KOPT-K1 (cell line): ENCODE results near the gene SHISA5.
"Not testable (repeated sequence)": the region's sequence is repeated elsewhere in the genome, so short reads cannot be mapped to it uniquely, and the experiment has no call there.

Experiments
- H3K27ac ChIP-seq: fragments of 200-600 bp; sonication (generic); 2 replicates; pipeline ENCODE4 v1.5.1; 2016; ENCODE audit warnings: antibody characterized with exemption, mild to moderate bottlenecking, low read depth, low read length; ENCODE audit not compliant: poor library complexity, severe bottlenecking
- H3K36me3 ChIP-seq: fragments of 200-600 bp; sonication (generic); 2 replicates; pipeline ENCODE4 v1.5.1; 2017; ENCODE audit warnings: antibody characterized with exemption, mild to moderate bottlenecking, low read length, moderate library complexity; ENCODE audit not compliant: insufficient read depth
- H3K9me3 ChIP-seq: fragments of 200-600 bp; sonication (generic); 2 replicates; pipeline ENCODE4 v1.5.1; 2017; ENCODE audit warnings: antibody characterized with exemption, low read length, mild to moderate bottlenecking; ENCODE audit not compliant: insufficient read depth, poor library complexity, severe bottlenecking

The SHISA5 gene

DNA sequence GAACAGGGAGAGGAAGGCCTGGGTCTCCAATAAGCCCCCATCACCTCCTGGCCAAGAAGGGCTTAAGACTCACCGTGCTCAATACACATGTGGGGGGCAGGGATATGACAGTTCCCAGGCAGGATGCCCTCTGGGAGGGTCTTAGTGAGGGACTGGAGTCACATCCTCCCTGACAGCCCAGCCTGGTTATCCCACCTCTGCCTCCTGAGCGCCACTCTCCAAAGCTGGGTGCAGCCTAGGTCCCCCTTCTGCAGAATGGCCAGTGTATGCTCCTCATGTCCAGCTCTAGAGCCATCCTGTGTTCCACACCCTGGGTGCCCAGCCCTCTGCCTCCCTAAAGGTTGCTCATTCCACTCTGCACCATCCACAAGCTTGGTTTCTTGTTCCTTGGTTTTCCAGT lies 1.2 kb upstream of the SHISA5 start:
- H3K36me3 ChIP-seq: no peaks in the 10 kb centered on the region
- H3K27ac ChIP-seq: no peak overlapping the region
- no peaks in the 10 kb centered on the region for H3K9me3 ChIP-seq

DNA sequence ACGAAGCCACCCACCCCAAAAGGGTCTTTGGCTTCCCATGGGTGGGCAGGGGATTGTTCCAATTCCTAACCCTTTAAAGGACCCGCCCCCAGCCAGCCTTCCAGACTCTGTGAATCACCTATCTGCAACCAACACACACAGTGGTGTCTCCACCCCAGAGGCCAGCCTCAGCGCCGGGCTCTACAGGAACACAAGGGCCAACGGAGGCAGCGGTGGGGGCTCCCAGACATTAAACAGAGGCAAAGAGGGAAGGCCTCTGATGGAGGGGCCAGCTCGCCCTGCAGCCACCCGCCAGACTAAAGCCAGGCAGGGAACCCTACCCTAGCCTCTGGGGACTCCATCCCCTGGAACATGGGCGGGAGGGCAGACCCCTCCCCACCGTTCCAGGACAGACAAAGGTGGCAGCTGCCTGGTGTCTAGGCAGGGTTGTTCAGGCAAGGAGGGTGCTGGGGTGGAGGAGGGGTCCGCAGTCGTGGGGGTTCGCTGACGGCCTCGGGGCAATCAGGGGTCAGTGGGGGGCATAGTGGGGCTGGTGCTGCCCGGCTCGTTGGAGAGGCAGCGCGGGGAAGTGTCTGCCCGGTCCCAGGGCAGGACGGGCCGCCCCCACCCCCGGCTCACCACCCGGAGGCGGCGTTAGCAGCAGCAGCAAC lies 448 bp downstream of the SHISA5 start:
- Histone ChIP-seq H3K36me3 (no peaks in the 10 kb centered on the region), H3K27ac (no peak overlapping the region), H3K9me3 (peaks cover under 1% of the 10 kb centered on the region)

DNA sequence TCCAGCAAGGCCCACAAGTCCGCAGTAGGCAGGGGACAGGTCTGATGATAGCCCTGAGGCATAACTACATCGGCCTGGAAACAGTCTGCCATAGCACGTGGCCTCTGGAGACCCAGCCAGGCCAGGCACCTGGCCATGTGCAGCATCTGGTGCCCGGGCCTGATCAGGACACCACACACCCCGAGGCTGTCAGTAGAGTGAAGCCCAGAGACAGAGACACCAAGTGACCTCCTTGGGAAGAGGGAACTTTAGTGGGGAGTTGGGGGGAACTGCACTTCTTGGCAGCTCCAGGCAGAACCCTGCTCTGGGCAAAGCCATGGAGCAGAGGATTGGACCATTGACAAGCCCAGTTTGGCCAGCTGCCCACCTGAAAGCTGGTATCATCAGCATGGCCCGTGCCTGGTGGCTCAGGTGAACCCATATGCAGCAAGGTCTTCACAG lies 1.2 kb downstream of the SHISA5 start:
- no peak overlapping the region for H3K27ac ChIP-seq
- H3K36me3 ChIP-seq: no peaks in the 10 kb centered on the region
- peaks cover 8% of the 10 kb centered on the region for H3K9me3 ChIP-seq

DNA sequence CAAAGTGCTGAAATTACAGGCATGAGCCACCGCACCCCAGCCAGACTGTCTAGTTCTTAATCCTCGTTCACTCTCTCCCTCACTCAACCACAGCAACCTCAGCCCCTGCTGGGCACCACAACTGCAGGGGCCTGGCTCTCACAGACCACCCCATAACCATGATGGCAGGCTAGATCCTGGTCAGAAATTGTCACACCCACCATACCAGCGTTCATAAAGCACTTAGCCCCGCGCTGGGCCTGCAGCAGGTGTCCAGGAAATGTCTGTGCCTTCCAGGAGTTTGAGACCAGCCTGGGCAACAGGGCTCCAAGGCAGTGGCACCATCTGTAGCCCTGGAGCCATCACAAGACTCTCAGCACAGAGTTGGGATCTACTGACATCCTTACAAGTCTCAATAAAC lies 1.9 kb downstream of the SHISA5 start:
- no peak overlapping the region for H3K27ac ChIP-seq
- H3K9me3 ChIP-seq: peaks cover 10% of the 10 kb centered on the region

DNA sequence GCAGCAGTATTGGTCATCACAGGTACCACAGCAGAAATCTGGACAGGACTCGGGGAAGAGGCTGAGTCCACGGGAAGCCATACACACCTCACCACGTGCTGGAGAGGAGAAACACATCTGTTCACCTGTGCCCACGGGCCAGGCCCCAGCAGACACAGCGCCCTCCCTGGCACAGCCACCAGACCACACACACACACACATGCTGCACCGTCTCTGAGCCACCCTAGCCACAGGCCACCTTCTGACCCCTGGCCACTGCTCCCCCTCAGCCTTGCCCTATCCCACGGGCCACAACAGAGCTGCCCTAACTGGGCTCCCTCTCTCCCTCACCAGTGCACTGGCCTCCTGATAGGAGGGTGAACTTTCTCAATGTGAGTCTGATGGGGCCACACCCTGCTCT lies 2.8 kb downstream of the SHISA5 start:
- H3K9me3 ChIP-seq: peaks cover 10% of the 10 kb centered on the region
- no peaks in the 10 kb centered on the region for H3K36me3 ChIP-seq
- H3K27ac ChIP-seq: no peak overlapping the region

More for the DNA sequence above, 1.9 kb downstream of the SHISA5 start:
- no peaks in the 10 kb centered on the region for H3K36me3 ChIP-seq

DNA sequence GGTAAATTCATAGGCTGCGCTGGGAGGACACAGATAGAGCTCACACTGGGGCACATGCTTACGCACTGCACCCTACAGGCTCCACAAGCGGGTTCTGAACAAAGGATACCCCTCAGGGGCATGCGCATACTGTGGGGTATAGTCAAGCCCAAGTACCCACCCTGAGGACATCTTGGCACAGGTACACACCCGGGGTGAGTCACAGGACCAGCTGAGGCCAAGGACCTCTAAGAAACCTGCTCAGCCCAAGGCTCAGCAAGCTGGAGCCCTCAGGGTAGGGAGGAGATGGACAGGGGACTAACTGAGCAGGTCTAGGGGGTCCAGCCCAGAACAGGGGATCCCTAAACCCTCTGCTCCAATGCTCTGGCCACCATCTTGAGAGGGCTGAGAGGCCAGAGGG lies 3.3 kb downstream of the SHISA5 start:
- H3K36me3 ChIP-seq: no peaks in the 10 kb centered on the region
- peaks cover 10% of the 10 kb centered on the region for H3K9me3 ChIP-seq
- no peak overlapping the region for H3K27ac ChIP-seq

DNA sequence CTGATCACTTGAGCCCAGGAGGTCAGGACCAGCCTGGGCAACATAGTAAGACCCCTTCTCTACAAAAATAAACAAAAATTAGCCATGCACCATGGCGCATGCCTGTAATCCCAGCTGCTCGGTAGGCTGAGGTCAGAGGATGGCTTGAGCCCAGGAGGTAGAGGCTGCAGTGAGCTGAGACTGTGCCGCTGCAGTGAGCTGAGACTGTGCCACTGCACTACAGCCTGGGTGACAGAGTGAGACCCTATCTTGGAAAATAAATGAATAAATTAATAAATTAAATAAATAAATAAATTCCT lies 10.8 kb downstream of the SHISA5 start:
- Histone ChIP-seq H3K9me3 (peaks cover 6% of the 10 kb centered on the region), H3K27ac (no peak overlapping the region), H3K36me3 (no peaks in the 10 kb centered on the region)

DNA sequence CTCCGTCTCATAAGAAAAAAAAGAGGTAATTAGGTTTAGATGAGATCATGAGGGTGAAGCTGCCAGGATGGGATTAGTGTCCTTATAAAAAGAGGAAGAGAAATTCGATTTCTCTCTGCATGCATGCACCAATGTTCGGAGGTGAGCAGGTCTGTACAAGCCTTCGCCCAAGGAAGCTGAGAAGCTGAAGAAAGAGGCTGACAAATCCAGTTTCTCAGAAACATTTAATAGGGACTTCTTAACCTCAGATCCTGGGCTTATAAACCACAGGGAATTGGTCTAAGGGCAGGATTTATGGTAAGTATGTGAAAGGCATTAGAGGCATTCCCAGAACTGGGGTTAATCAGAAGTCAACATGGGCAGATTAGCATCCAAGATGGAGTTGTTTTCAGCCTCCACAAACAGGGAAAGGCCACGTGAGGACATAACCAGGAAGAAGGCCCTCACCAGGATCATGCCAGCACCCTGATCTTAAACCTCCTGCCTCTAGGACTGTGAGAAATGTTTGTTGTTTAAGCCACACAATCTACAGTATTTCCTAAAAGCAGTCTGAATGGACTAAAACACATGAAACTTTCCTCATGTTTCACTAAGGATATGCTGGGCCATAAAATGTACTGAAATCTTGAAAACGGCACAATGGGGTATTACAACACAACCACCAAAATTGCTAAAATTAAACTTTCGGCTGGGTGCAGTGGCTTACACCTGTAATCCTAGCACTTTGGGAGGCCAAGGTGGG lies 11.3 kb downstream of the SHISA5 start:
- Histone ChIP-seq H3K27ac (no peak overlapping the region), H3K36me3 (no peaks in the 10 kb centered on the region), H3K9me3 (peaks cover under 1% of the 10 kb centered on the region)

DNA sequence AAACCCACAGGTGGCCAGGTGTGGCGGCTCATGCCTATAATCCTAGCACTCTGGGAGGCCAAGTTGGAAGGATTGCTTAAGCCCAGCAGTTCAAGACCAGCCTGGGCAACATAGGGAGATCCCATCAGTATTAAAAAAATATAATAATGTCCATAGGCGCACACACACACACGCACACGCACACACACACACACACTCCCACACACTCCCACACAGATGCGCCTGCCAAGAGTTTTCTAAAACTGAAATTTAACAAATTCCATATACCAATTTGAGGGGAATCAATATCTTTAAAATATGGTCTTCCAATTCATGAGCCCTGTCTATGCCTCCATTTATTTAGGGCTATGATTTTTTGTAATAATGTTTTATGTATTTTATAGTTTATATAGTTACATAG lies 17.0 kb downstream of the SHISA5 start:
- Histone ChIP-seq H3K27ac (no peak overlapping the region), H3K9me3 (no peaks in the 10 kb centered on the region), H3K36me3 (no peaks in the 10 kb centered on the region)

DNA sequence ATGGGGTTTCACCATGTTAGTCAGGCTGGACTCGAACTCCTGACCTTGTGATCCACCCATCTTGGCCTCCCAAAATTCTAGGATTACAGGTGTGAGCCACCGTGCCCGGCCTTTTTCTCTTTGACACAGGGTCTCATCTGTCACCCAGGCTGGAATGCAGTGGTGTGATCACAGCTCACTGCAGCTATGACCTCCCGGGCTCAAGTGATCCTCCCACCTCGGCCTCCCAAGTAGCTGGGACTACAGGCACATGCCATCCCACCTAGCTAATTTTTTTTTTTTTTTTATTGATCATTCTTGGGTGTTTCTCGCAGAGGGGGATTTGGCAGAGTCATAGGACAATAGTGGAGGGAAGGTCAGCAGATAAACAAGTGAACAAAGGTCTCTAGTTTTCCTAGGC lies 21.2 kb downstream of the SHISA5 start:
- H3K27ac ChIP-seq, H3K9me3 ChIP-seq, H3K36me3 ChIP-seq: not testable (repeated sequence)

DNA sequence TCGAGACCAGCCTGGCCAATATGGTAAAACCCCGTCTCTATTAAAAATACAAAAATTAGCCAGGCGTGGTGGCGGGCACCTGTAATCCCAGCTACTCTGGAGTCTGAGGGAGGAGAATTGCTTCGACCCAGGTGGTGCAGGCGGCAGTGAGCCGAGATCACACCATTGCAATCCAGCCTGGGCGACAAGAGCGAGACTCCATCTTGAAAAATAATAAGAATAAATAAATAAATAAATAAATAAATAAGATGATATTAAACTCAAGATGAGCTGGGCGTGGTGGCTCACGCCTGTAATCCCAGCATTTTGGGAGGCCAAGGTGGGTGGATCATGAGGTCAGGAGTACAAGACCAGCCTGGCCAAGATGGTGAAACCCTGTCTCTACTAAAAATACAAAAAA lies 23.1 kb downstream of the SHISA5 start:
- not testable (repeated sequence) for H3K36me3 ChIP-seq, H3K27ac ChIP-seq, H3K9me3 ChIP-seq

DNA sequence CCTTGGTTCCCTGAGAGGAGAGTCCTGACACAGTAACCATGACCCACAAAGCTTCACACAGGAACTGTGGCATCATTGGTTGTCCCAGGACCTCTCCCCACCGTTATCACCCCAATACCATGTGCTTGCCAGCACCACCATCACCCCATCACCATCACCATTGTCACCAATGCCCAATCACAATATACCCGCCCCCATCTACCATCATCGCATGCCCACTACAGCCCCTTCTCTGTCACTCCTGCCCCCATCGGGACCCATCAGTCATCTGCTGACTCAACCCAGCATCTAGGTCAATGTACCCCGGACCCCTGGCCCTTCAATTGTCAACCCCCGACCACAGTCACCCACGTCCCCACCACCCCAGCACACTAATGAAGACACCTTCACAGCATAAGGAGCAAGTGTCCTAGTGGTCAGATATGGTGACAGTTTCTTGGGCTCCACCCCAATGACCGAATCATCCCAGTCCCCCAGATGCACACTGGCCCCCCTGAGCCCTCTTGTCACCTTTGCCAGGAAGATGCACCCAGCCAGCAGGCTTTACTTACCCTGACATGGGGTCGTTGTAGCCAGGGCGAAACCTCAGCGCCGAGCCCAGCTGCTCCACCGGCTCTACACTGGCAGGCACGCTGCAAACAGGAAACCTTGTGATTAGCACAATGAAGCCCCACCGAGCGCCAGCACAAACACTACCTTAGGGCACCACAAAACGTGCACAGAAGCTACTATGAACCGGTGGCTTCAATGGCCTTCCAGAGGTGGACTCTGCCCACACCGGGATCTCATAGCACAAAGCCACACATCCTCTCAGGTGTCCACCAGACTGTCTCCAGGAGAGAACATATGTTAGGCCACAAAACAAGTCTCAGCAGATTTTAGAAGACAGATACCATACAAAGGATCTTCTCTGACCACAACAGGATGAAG lies 25.1 kb downstream of the SHISA5 start:
- Histone ChIP-seq H3K27ac (no peak overlapping the region), H3K9me3 (no peaks in the 10 kb centered on the region), H3K36me3 (no peaks in the 10 kb centered on the region)

DNA sequence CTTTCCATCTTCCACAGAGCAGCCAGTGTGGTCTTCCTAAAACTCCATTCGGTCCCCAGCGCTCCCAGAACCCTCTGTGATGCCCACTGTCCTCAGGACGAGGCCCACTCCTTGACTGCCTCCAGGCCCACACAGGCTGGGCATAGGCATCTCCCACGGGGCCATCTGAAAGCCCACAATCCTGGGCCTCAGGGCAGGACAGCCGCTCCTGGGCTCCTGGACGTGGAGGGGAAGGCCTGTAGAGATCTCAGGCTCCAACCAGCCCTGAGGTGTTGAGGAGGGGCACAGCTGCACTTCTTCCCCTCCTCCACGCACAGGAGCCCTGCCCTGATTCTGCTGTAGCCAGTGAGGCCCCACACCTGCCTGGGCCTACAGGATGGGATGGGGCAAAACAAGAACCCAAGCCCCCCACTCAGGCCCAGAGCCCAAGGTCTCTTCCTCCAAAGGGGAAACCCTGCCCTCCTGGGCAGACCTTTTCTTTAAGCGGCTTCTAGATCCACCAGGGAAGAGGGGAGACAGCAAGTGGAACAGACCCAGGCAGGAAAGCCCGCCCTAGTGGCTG lies 25.9 kb downstream of the SHISA5 start:
- Histone ChIP-seq H3K27ac (no peak overlapping the region), H3K9me3 (no peaks in the 10 kb centered on the region), H3K36me3 (no peaks in the 10 kb centered on the region)

DNA sequence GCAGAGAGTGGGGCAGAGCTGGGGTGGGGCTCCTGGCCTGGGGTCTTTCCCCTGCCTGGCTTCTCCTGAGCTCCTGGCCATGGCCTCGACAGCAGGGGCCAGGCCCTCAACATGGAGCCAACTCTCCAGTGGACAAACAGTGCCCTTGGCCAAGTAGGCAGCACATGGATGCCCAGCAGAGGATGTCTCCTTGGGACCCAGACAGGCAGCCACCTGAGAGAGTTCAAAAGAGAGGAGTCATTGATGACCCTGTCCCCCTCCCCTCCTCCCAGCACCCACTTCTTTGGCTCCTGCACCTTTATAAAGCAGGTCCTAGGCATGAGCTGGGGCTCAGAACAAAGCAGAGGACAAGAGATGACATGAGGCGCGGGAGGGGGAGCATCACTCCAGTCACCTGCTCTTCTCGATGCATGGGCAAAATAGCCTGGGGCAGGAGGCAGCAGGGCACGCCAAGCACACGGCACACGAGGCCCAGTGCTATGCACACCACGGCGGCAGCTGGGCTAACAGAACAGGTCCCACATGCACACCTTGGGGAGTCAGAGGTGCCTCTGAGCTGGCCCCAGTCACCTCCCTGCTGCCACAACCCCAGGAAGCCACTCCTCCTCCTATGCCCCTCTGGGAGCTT lies 27.4 kb downstream of the SHISA5 start:
- Histone ChIP-seq H3K9me3 (no peaks in the 10 kb centered on the region), H3K36me3 (no peaks in the 10 kb centered on the region), H3K27ac (no peak overlapping the region)

DNA sequence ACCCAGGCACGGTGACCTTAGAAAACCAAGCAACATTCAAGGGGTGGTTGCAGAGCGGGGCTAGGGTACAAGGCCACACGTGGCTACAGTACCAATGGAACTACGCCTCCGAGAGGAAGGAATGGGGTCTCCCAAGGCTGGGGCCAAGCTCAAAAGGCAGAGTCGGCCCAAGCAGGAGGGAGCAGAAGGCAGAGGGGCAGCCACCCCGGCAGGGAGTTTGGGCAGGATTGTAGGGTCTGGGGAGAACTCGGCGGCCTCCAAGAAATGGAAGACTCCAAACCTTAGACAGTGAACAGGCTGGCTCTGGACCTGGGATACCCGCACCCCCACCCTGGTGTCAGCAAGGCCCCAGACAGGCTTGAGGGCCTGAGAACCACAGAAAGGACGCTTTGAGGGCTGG lies 28.8 kb downstream of the SHISA5 start:
- Histone ChIP-seq H3K36me3 (no peaks in the 10 kb centered on the region), H3K27ac (no peak overlapping the region)

More for the DNA sequence above, 28.8 kb downstream of the SHISA5 start:
- no peaks in the 10 kb centered on the region for H3K9me3 ChIP-seq
